Measurements from ENCODE around the gene OR14K1. TPM values are rescaled to one million over a fixed set of nuclear protein-coding genes. Genes with fewer than 3 reads are reported as not detected.
"Not testable (repeated sequence)": the region's sequence is repeated elsewhere in the genome, so short reads cannot be mapped to it uniquely, and the experiment has no call there.

The OR14K1 gene, protein sequence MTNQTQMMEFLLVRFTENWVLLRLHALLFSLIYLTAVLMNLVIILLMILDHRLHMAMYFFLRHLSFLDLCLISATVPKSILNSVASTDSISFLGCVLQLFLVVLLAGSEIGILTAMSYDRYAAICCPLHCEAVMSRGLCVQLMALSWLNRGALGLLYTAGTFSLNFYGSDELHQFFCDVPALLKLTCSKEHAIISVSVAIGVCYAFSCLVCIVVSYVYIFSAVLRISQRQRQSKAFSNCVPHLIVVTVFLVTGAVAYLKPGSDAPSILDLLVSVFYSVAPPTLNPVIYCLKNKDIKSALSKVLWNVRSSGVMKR
- polyA plus RNA-seq (ENCODE audit: insufficient read length in 3 of 3), result not detected
- long read RNA-seq, donor 1, result 0 reads
- long read RNA-seq, donor 2, result 0 reads
- long read RNA-seq, donor 3, result 0 reads
- long read RNA-seq, donor 4, result 0 reads
- long read RNA-seq, donor 5, result 0 reads
- long read RNA-seq, donor 6, result 0 reads
- long read RNA-seq, donor 7, result 0 reads
- long read RNA-seq, donor 8, result 0 reads
- long read RNA-seq, donor 9, result 0 reads
- long read RNA-seq, donor 10, result 0 reads
- long read RNA-seq, donor 11, result 0 reads
- long read RNA-seq, donor 12, result 0 reads
- long read RNA-seq, donor 13, result 0 reads
- long read RNA-seq, donor 14, result 0 reads
- long read RNA-seq, donor 15, result 0 reads
- long read RNA-seq, donor 16, result 0 reads

DNA sequence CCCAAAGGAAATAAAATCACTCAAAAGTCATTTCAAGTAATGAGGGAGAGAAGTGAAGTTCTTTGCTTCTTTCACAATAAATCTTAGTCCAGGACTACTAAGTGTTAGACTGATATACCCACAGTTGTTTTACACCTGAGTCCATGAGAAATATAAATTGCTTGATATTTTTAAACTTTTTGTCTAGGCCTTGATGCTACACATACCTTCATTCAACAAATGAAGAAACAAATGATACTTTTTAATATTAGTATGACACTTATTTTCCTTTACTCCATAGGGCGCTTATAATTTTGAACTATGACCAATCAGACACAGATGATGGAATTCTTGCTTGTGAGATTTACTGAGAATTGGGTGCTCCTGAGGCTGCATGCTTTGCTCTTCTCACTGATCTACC, at the start of gene OR14K1:
OR14K1 (plus strand) TSS at position 301 of the 400 bp plus-strand sequence; CDS start at position 301, 0 bp downstream.
- no peak for DNase-seq (ENCODE audit: extremely low read depth in 1 of 11, low read depth in 9 of 11, low spot score in 4 of 11)

DNA sequence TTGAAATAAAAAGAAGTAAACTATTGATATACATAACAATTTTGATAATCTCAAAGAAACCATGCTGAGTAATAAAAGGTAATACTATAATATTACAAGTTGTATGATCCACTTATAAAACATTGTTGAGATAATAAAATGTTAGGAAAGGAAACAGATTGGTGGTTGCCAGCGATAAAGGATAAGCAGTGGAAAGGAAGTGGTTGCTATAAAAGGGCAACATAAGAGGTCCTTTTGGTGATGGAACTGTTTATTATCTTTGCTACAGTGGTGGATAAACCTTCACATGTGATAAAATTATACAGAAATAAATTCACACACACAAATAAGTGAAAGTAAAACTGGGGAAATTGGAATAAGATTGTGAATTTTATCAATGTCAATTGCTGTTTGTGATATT, 37.1 kb upstream of the OR14K1 start:
- no peak for DNase-seq (ENCODE audit: extremely low read depth in 1 of 11, low read depth in 9 of 11, low spot score in 4 of 11)

DNA sequence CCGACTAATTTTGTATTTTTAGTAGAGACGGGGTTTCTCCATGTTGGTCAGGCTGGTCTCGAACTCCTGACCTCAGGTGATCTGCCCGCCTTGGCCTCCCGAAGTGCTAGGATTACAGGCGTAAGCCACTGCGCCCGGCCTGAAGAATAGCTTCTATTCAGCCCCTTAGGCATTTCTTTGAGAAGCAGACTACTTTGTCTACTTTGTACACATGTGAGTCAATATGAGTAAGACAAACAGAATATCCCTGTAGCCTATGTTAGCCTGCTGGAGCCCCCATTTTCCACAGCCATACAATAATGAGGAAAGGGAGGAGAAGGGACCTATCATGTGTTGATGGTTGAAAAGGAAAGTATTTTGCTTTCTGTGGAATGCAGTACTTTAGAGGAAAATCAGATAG, 27.7 kb upstream of the OR14K1 start:
- DNase-seq (ENCODE audit: extremely low read depth in 1 of 11, low read depth in 9 of 11, low spot score in 4 of 11), result not testable (repeated sequence)

DNA sequence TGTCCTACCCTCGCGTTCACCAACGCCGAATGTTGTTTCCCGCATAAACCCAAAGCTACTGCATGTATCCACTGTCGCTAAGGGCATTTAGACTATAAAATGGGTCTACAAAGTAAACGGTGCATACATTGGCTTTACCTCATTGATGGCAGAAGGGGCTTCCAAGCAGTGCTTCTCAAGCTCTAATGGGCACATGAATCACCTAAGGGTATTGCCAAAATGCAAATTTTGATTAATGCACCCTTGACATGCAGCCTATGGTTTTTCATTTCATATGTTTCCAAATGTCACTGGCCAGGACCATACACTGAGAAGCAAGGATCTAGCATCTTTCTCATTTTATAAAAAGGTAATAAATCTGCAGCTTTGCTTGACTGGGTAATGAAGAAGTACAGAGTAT, 24.7 kb upstream of the OR14K1 start:
- no peak for DNase-seq (ENCODE audit: extremely low read depth in 1 of 11, low read depth in 9 of 11, low spot score in 4 of 11)

DNA sequence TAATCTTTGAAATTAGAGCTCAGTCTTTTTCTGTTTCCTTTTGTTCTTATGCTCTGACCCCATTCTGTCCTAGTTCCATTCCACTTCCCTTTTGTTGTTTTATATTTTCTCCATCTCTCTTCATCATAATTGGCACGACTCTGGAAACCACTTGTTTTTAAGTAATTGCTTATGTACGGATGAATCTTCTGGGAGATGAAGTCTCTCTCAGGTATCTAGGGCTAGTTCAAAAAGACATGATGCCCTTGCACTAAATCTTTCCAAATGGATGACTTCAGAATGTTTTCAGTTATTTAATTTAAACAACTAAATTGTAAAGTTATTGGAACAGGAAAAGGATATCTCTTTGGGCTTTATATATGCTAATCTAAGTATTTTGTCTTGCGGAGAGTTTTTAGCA, 21.9 kb upstream of the OR14K1 start, which contains the start of gene OR6F1:
OR6F1 (minus strand) TSS at position 101 of the 400 bp plus-strand sequence. CDS start 3,891 bp downstream, outside the sequence.
- no peak for DNase-seq (ENCODE audit: extremely low read depth in 1 of 11, low read depth in 9 of 11, low spot score in 4 of 11)

DNA sequence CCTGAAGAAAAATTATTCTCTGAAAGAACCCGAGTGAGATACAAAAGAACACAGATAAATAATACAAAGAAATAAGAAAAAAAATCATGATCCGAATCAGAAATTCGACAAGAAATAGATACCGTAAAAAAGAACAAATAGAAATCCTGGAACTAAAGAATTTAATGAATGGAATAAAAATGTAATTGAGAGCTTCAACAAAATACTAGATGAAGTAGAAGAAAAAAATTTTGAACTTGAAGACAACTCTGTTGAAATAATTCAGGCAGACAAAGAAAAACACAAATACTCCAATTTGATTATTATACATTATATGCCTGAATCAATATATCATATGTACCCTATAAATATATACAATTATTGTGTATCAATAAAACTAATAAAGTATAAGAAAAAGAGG, 17.2 kb upstream of the OR14K1 start:
- no peak for DNase-seq (ENCODE audit: extremely low read depth in 1 of 11, low read depth in 9 of 11, low spot score in 4 of 11)

DNA sequence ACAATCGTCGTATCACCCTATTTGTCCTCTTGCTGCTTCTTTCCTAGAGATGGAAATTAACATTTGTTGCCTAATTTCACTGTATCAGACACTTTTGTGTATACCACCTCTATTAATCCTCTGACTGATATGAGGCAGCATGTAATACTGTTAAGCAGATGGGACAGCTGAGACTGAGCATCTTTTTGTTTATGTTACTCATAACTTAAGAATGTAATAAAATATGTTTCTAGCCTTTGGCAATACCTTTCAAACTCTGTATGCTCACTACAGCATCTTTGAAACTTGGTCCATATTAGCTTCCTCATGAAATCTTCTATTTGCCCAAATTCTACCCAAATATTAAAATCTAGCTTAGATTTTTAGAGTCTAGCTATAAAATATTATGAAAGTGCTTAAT, 2.3 kb downstream of the OR14K1 start:
- no peak for DNase-seq (ENCODE audit: extremely low read depth in 1 of 11, low read depth in 9 of 11, low spot score in 4 of 11)

DNA sequence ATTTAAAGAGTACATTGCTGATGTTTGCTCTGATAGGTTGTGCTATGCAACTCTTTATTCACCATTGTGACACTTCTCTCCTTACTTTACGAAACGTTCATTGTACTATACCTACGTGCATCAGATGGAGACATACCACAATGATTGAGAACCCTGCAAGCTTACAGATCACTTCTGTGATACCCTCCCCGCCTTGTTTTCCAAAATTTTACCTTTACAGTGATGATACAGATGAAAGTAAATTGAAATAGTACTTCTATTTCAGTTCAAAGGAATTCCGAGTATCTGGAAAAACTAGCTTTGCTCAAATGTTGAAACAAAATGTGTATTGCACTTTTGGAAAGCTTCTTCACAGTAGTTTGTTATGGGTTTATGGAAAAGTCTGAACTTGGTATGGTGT, 3.3 kb downstream of the OR14K1 start:
- no peak for DNase-seq (ENCODE audit: extremely low read depth in 1 of 11, low read depth in 9 of 11, low spot score in 4 of 11)

DNA sequence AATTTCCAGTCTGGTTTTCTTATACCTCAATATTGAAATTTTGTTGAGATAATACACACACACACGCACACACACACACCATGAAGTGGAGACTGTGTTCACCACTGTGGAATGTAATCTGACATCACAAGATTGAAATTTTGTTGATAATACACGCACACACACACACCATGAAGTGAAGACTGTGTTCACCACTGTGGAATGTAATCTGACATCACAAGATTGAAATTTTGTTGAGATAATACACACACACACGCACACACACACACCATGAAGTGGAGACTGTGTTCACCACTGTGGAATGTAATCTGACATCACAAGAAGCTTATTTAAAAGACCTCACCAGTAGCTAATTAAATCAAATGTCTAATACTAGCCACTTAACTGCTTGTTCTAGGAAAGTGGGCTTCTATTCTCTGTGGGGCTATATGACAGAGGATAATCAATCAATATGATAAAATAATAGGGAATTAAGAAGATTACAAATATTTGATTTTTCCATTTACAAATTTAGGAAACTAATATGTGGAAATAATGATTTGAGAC, 3.9 kb downstream of the OR14K1 start:
- not testable (repeated sequence) for DNase-seq (ENCODE audit: extremely low read depth in 1 of 11, low read depth in 9 of 11, low spot score in 4 of 11)

DNA sequence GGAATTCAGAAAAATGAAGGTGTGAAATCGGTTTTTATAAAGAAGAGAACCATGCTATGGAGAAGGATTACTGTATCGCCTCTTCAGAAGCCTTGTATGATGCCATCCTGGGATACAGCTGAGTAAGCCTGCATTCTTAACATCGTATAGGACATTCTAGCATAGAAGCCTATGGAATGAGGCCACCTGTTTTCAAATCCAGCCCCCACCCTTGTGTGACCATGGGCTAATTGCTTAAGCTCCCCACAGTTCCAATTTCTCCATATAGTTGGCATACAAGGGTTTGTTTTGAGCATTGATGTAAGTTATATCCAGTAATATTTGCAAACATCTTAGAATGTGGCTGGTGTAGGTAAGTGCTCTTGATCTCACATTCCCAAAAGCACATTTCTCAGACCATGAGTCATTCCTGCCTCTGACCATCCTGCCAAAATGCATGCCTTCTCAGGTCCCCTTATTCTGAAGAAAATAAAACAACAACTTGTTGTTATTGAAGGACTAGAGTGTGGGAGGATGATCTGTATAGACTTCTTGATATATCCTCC, 8.0 kb downstream of the OR14K1 start:
- DNase-seq (ENCODE audit: extremely low read depth in 1 of 11, low read depth in 9 of 11, low spot score in 4 of 11), result no peak

DNA sequence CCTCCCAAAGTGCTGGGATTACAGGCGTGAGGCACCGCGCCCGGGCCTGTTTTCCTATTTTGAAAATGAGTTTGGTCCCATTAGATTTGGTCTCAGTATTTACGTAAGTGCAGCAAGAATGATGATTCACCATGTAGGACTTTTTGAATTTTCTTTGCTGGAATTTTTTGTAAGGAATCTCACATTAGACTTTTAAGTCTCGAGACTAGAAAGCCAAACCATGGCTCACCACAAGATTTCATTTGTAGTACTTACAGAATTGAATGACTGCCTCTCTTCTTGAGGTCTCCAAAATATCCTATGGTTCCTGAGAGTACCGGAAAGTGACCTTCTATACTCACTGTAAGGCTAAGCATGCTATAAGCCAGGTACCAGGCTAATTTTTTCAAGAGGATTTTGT, 9.2 kb downstream of the OR14K1 start:
- no peak for DNase-seq (ENCODE audit: extremely low read depth in 1 of 11, low read depth in 9 of 11, low spot score in 4 of 11)

DNA sequence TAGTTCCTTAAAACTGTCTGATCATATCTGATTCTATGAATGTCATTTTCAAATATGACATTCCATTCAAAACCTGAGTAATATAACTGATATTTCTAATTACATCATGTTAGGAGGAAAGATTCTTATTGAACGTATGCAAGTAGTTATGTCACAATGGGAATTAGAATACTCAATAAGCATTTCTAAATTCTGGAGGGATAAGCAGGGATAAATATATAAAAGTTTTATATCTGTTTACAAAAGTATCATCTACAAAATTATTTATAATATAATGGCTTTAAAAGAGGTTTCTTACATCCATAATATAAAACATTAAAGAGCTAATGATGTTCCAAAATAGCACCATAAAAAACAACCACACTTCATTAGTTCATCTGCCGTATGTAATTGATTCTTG, 9.6 kb downstream of the OR14K1 start, which contains the start of gene OR14A2:
OR14A2 (minus strand) TSS at position 101 of the 400 bp plus-strand sequence.
- no peak for DNase-seq (ENCODE audit: extremely low read depth in 1 of 11, low read depth in 9 of 11, low spot score in 4 of 11)

DNA sequence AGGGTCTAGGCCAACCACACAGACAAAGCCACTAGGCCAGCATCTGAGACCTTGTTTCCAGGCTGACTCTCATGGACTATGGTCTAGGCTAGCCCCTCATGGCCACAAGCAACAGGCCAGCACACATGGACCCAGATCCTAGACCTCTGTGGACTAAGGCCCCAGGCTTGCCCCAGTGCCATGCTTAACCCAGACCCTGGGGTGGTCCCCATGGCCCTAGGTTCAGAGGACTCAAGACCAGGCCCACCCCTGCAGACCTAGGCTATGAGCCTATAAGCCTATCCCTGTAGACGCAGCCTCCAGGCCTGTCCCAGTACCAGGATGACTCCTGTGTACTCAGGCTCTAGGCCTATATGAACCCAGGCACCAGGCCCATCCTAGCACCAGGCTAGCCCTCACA, 11.5 kb downstream of the OR14K1 start:
- no peak for DNase-seq (ENCODE audit: extremely low read depth in 1 of 11, low read depth in 9 of 11, low spot score in 4 of 11)

DNA sequence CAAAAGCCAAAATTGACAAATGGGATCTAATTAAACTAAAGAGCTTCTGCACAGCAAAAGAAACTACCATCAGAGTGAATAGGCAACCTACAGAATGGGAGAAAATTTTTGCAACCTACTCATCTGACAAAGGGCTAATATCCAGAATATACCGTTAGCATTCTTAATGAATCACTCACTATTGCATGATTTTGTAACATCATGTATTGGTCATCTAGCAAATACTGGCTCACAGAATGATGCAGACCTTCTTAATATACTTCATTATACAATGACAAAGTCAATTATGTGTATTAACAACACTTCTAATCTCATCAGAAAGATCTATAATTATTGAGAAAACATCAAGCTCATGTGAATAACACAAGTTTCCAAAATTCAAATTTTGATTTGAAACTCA, 15.9 kb downstream of the OR14K1 start:
- DNase-seq (ENCODE audit: extremely low read depth in 1 of 11, low read depth in 9 of 11, low spot score in 4 of 11), result not testable (repeated sequence)

DNA sequence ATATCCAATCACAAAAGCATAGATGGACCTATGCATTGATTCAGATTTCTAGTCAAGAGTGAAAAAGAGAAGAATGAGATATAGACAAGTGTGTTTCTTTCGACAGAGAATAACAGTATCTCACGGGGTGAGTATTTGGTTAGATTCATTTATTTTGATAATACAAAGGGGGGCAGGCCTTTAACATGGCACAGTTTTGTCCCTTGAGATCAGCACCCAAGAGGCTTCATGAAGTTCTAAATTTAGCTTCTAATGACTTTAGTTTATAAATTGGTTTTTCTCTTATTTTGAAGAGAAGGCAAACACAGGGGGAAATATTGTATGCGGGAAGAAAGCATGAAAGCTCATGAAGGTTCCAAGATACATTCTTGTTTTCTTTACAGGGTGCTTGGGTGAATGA, 22.0 kb downstream of the OR14K1 start, which contains the start of gene OR1C1:
OR1C1 (minus strand) TSS at position 101 of the 400 bp plus-strand sequence. CDS start 2,150 bp downstream, outside the sequence.
- DNase-seq (ENCODE audit: extremely low read depth in 1 of 11, low read depth in 9 of 11, low spot score in 4 of 11), result no peak

DNA sequence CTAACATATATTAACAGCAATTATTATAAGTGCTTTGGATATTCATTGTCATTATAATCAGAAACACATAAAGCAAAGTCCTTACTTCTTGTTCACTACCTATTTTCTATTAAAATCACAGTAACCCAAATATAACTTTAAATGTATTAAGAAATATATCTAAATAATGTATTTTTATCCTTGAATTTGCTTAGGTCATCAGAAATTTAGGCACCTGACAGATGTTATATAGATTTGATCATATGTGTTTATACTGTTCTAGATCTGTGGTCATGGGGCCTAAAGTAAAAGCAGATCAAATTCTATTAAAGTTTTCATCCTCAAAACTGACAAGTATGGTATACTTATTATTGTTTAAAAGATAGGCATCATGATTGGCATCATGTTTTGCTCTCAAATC, 31.2 kb downstream of the OR14K1 start:
- DNase-seq (ENCODE audit: extremely low read depth in 1 of 11, low read depth in 9 of 11, low spot score in 4 of 11), result no peak
